ENCODE data around the gene MINDY1.

The MINDY1 gene

GRCh38 chr1:150992626-150993025 lies 14.1 kb downstream of the MINDY1 start:
- DNase-seq: no peak

- no peak for DNase-seq
Measured at GRCh38 chr1:150987924-150988323, 18.8 kb downstream of the MINDY1 start.

GRCh38 chr1:150985179-150985825 lies 21.4 kb downstream of the MINDY1 start:
- no peak for DNase-seq

GRCh38 chr1:150981805-150982712 lies 24.6 kb downstream of the MINDY1 start, which contains the start of gene ANXA9:
Gene ANXA9 (plus strand): TSS chr1:150982292. CDS start chr1:150983106, 814 bp downstream.
- DNase-seq: no peak

- DNase-seq: no peak
Measured at GRCh38 chr1:150981177-150981804, 25.4 kb downstream of the MINDY1 start.

- peak in 54 of 56 donors; percentile 8 to 95 (median 64) for DNase-seq
Measured at GRCh38 chr1:150979092-150980056, 27.3 kb downstream of the MINDY1 start.

- peak in 52 of 56 donors; percentile 20 to 84 (median 59) for DNase-seq
Measured at GRCh38 chr1:150976879-150977694, 29.6 kb downstream of the MINDY1 start.

- no peak for DNase-seq
Measured at GRCh38 chr1:150976401-150976821, 30.3 kb downstream of the MINDY1 start.

GRCh38 chr1:150974580-150975478 lies 31.9 kb downstream of the MINDY1 start, which contains the start of gene CERS2:
Gene CERS2 (minus strand): TSS chr1:150974835. CDS start chr1:150969090, 5,745 bp downstream.
- peak in 42 of 56 donors; percentile 27 to 78 (median 58) for DNase-seq

GRCh38 chr1:150973836-150974579 lies 32.7 kb downstream of the MINDY1 start:
- DNase-seq: peak in 24 of 56 donors; percentile 22 to 77 (median 48)

- peak in 5 of 56 donors; percentile 20 to 54 (median 44) for DNase-seq
Measured at GRCh38 chr1:150973258-150973835, 33.4 kb downstream of the MINDY1 start.

GRCh38 chr1:150972417-150972940 lies 34.2 kb downstream of the MINDY1 start:
- DNase-seq: no peak

GRCh38 chr1:150971583-150972416 lies 34.9 kb downstream of the MINDY1 start:
- DNase-seq: peak in 1 of 56 donors; percentile 5

GRCh38 chr1:150970808-150971582 lies 35.7 kb downstream of the MINDY1 start:
- peak in 24 of 56 donors; percentile 6 to 40 (median 24) for DNase-seq

- DNase-seq: no peak
Measured at GRCh38 chr1:150969626-150970025, 37.1 kb downstream of the MINDY1 start.
